Measurements from ENCODE around the gene IL23A.

IL23A gene

DNA sequence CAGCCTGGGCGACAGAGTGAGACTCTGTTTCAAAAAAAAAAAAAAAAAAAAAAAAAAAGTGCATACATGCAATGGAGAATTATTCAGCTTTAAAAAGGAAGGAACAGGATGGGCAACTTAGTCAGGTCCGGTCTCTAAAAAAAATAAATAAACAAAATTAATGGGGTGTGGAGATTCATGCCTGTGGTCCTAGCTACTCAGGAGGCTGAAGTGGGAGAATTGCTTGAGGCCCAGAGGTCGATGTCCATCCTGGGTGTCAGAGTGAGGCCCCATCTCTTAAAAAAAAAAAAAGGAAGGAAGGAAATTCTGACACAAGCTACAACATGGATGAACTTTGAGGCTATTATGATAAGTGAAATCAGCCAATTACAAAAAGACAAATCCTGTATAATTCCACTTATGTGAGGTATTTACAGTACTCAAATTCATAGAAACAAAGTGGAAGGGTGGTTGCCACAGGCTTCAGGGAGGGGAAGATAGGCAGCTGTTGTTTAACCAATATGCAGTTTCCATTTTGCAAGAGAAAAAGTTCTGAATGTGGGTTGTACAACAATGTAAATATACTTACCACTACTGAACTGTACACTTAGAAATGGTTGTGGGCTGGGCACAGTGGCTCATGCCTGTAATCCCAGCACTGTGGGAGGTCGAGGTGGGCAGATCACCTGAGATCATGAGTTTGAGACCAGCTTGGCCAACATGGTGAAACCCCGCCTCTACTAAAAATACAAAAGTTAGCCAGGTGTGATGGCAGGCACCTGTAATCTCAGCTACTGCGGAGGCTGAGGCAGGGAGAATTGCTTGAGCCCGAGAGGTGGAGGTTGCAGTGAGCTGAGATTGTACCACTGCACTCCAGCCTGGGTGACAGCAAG lies 36.3 kb downstream of the IL23A start:
- Histone ChIP-seq H3K9ac (ENCODE audit: low read depth, low read length) (no peak overlapping the region), H3K27me3 (ENCODE audit: control insufficient read depth, insufficient read depth, low read length) (no peaks in the 10 kb centered on the region), H3K36me3 (ENCODE audit: control insufficient read depth, insufficient read depth, low read length) (no peaks in the 10 kb centered on the region), H3K9me3 (ENCODE audit: control insufficient read depth, insufficient read depth, low read length) (no peaks in the 10 kb centered on the region), H3K4me3 (ENCODE audit: low read depth, low read length) (no peak overlapping the region), H3K4me1 (ENCODE audit: control insufficient read depth, insufficient read depth, low read length) (peaks cover 3% of the 10 kb centered on the region)

DNA sequence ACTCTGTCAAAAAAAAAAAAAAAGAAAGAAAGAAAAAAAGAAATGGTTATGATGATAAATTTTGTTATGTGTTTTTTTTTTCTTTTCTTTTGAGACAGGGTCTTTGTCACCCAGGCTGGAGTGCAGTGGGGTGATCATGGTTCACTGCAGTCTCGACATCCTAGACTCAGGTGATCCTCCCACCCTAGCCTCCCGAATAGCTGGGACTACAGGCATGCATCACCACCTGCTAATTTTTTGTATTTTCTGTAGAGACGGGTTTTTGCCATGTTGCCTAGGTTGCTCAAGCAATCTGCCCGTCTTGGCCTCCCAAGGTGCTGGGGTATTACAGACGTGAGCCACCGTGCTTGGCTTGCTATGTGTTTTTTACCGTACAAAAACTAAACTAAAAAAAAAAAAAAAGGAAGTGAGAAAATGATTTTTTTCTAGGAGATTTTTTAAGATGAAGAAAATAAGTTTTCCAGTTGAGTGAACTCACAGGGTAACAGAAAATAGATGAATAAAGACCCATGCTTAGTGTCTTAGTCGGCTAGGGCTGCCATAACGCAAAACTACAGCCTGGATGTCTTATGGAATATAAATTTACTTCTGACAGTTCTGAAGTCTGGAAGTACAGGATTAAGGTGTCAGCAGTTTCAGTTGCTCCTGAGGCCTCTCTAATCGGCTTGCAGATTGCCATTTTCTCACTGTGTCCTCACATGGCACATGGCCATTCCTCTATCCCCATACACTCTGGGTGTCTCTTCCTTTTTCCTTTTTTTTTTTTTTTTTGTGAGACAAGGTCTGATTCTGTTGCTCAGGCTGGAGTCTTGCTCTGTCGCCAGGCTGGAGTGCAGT lies 37.1 kb downstream of the IL23A start:
- Histone ChIP-seq H3K27me3 (ENCODE audit: control insufficient read depth, insufficient read depth, low read length) (no peaks in the 10 kb centered on the region), H3K36me3 (ENCODE audit: control insufficient read depth, insufficient read depth, low read length) (no peaks in the 10 kb centered on the region), H3K4me1 (ENCODE audit: control insufficient read depth, insufficient read depth, low read length) (peaks cover 3% of the 10 kb centered on the region), H3K9me3 (ENCODE audit: control insufficient read depth, insufficient read depth, low read length) (no peaks in the 10 kb centered on the region), H3K9ac (ENCODE audit: low read depth, low read length) (no peak overlapping the region), H3K4me3 (ENCODE audit: low read depth, low read length) (no peak overlapping the region)

GRCh38 chr12:56377310-56377988 lies 38.8 kb downstream of the IL23A start:
- Histone ChIP-seq H3K36me3 (ENCODE audit: control insufficient read depth, insufficient read depth, low read length) (no peaks in the 10 kb centered on the region), H3K27me3 (ENCODE audit: control insufficient read depth, insufficient read depth, low read length) (no peaks in the 10 kb centered on the region), H3K9ac (ENCODE audit: low read depth, low read length) (no peak overlapping the region), H3K4me3 (ENCODE audit: low read depth, low read length) (no peak overlapping the region), H3K9me3 (ENCODE audit: control insufficient read depth, insufficient read depth, low read length) (no peaks in the 10 kb centered on the region), H3K4me1 (ENCODE audit: control insufficient read depth, insufficient read depth, low read length) (peaks cover 3% of the 10 kb centered on the region)

GRCh38 chr12:56377989-56378316 lies 39.3 kb downstream of the IL23A start:
- Histone ChIP-seq H3K27me3 (ENCODE audit: control insufficient read depth, insufficient read depth, low read length) (no peaks in the 10 kb centered on the region), H3K4me1 (ENCODE audit: control insufficient read depth, insufficient read depth, low read length) (peaks cover 3% of the 10 kb centered on the region), H3K36me3 (ENCODE audit: control insufficient read depth, insufficient read depth, low read length) (no peaks in the 10 kb centered on the region), H3K9me3 (ENCODE audit: control insufficient read depth, insufficient read depth, low read length) (no peaks in the 10 kb centered on the region), H3K4me3 (ENCODE audit: low read depth, low read length) (no peak overlapping the region), H3K9ac (ENCODE audit: low read depth, low read length) (no peak overlapping the region)

GRCh38 chr12:56382611-56383010 lies 43.9 kb downstream of the IL23A start:
- no peaks in the 10 kb centered on the region for H3K36me3 ChIP-seq (ENCODE audit: control insufficient read depth, insufficient read depth, low read length)
- H3K9ac ChIP-seq (ENCODE audit: low read depth, low read length), result no peak overlapping the region
- H3K27me3 ChIP-seq (ENCODE audit: control insufficient read depth, insufficient read depth, low read length), result no peaks in the 10 kb centered on the region
- no peak overlapping the region for H3K4me3 ChIP-seq (ENCODE audit: low read depth, low read length)
- H3K4me1 ChIP-seq (ENCODE audit: control insufficient read depth, insufficient read depth, low read length), result peaks cover 2% of the 10 kb centered on the region
- no peaks in the 10 kb centered on the region for H3K9me3 ChIP-seq (ENCODE audit: control insufficient read depth, insufficient read depth, low read length)

- H3K9me3 ChIP-seq (ENCODE audit: control insufficient read depth, insufficient read depth, low read length), result no peaks in the 10 kb centered on the region
- no peaks in the 10 kb centered on the region for H3K27me3 ChIP-seq (ENCODE audit: control insufficient read depth, insufficient read depth, low read length)
- H3K4me3 ChIP-seq (ENCODE audit: low read depth, low read length), result no peak overlapping the region
- no peak overlapping the region for H3K9ac ChIP-seq (ENCODE audit: low read depth, low read length)
- peaks cover 2% of the 10 kb centered on the region for H3K4me1 ChIP-seq (ENCODE audit: control insufficient read depth, insufficient read depth, low read length)
- no peaks in the 10 kb centered on the region for H3K36me3 ChIP-seq (ENCODE audit: control insufficient read depth, insufficient read depth, low read length)
Measured at GRCh38 chr12:56385873-56386272, 47.2 kb downstream of the IL23A start.

- Histone ChIP-seq H3K9ac (ENCODE audit: low read depth, low read length) (no peak overlapping the region), H3K36me3 (ENCODE audit: control insufficient read depth, insufficient read depth, low read length) (no peaks in the 10 kb centered on the region), H3K27me3 (ENCODE audit: control insufficient read depth, insufficient read depth, low read length) (no peaks in the 10 kb centered on the region), H3K4me3 (ENCODE audit: low read depth, low read length) (no peak overlapping the region), H3K9me3 (ENCODE audit: control insufficient read depth, insufficient read depth, low read length) (no peaks in the 10 kb centered on the region), H3K4me1 (ENCODE audit: control insufficient read depth, insufficient read depth, low read length) (peaks cover 2% of the 10 kb centered on the region)
Measured at GRCh38 chr12:56387152-56387736, 48.6 kb downstream of the IL23A start.

DNA sequence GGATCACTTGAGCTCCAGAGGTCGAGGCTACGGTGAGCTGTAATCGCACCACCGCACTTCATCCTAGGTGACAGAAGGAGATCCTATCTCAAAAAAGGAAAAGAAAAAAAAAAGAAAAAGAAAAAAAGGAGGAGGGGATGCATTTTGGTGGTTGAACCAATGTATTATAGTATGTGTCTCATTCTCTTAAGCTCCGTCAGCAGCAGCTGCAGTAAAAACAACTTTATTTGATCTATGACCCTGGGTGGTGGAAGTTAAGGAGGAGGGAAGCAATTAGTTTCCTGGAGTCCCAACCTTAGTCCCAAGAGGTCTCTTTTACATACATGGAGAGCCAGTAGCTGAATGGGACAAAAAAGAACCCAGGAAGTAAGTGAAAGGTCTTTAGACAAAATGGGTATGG lies 50.7 kb downstream of the IL23A start:
- Histone ChIP-seq H3K27me3 (ENCODE audit: control insufficient read depth, insufficient read depth, low read length) (no peaks in the 10 kb centered on the region), H3K9me3 (ENCODE audit: control insufficient read depth, insufficient read depth, low read length) (no peaks in the 10 kb centered on the region), H3K36me3 (ENCODE audit: control insufficient read depth, insufficient read depth, low read length) (no peaks in the 10 kb centered on the region), H3K4me3 (ENCODE audit: low read depth, low read length) (no peak overlapping the region), H3K9ac (ENCODE audit: low read depth, low read length) (no peak overlapping the region), H3K4me1 (ENCODE audit: control insufficient read depth, insufficient read depth, low read length) (peaks cover 2% of the 10 kb centered on the region)

Measured in iPS-15b (cell line).